Activated CD4-positive, alpha-beta T cell treated with anti-CD3 and anti-CD28 coated beads, Interleukin-2, amount 50 U/mL, for 24 hours (primary cell): ENCODE results near the gene NANS.
"Not testable (repeated sequence)": the region's sequence is repeated elsewhere in the genome, so short reads cannot be mapped to it uniquely, and the experiment has no call there.

Experiments
- DNase-seq, 2 donors: peaks; one replicate each; pipeline ENCODE4 v3.0.0-alpha.2; 2020; ENCODE audit warnings: low read depth in 1 of 2, low spot score in 1 of 2

The NANS gene

DNA sequence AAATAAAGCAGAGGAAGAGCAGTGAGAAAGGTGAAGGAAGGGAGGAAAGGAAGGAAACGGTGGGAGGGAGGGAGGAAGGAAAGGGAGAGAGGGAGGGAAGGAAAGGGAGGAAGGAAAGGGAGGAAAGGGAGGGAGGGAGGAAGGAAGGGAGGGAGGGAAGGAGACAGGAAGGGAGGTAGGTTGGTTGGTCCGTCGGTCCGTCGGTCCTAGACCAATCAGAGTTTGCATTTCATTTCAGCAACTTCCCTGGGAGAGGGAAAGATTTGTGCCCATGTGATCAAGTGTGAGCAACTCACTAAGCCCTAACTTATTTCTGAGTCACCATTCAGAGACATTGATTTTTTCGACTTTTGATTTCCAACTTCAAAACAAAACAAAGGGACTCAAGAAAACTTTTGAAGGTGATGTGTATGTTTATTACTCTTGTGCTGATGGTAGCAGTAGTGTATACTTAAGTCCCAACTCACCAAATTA lies 18.8 kb downstream of the NANS start:
- no peak for DNase-seq

DNA sequence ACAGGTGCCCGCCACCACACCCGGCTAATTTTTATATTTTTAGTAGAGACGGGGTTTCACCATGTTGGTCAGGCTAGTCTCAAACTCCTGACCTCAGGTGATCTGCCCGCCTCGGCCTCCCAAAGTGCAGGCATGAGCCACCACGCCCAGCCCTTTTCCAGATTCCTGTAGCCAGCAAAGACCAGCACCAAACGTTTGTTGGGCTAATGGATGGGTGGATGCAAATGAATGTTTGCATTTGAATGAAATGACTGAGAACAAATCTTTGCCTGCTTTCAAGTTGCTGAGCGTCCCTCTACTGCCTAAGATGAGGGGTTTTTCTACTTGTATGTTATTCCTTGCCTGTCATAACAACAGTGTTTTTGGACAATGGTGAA lies 20.0 kb downstream of the NANS start:
- not testable (repeated sequence) for DNase-seq

DNA sequence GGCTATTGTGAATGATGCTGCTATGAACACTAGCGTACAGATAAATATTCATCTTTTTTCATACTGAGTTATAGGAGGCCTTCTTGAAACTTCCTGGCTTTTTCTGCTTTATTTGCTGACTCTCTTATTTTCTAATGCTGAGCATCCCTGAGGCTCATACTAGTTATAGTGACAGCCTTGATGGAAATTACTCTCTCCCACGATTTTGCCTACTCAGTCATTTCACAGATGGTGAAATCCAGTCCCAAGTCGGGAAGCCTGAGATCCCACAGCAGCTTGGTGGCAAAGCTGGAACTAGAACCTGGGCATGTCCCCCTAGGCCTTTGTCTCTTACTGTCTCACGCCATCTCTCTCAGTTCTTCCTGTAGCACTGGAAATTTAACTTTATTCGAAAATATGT lies 22.4 kb downstream of the NANS start:
- no peak for DNase-seq

DNA sequence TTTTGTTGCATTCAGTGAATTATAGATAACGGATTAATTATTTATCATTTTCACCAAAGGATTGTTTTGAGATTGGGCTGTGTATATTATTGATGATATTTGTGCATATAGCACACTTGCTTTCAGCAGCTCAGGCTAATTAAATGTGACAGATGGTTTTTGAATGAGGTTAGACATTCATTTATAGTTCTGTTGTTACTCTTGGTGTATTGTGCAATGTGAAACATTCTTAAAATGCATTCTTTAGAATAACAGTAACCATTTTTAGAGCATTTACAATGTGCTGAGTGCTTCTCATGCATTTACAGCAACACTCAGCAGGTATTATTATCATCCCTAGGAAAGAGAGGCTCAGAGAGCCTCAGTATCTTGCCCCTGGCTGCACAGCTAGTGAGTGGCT lies 23.8 kb downstream of the NANS start:
- DNase-seq = no peak

DNA sequence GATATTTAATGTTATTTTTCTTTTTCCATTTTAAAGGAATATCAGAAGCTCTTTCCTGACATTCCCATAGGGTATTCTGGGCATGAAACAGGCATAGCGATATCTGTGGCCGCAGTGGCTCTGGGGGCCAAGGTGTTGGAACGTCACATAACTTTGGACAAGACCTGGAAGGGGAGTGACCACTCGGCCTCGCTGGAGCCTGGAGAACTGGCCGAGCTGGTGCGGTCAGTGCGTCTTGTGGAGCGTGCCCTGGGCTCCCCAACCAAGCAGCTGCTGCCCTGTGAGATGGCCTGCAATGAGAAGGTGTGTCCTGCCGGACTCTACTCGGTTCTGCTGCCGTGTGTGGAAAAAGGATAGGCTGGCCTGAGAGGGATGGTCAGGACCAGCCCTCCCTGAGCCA lies 24.2 kb downstream of the NANS start:
- DNase-seq = no peak

DNA sequence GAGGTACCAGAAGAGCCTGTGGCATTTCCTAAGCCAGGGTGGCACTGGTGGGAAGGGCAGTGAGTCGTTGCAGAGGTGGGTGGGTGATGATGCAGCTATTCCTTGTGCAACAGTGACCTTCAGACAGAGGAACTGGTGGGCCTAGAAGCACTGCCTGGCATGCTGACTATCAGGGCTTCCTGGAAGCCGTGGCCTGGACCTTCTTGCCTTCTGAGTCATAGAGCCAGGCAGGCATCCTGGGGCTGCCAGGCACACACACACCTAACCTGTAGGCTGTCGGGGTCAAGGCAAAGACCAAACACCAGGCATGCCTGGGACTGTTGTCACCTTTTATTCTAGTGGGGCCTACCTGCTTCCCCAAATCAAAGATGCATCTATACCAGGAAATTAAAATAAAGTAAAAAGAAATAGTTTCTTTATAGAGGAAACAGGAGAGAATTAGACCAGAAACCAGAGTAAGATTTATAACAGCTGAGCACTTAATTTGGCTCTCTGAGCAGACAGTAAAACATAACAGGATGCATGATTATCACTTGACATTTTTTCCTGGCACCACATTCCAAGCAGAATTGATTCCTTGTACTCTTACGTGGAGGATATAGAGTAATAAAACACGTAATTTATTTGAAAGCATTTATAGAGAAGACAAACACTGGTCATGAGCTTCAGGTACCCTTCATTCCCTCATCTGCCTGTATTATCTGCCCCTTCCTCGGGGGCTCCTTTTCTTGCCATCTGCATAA lies 25.1 kb downstream of the NANS start:
- no peak for DNase-seq

DNA sequence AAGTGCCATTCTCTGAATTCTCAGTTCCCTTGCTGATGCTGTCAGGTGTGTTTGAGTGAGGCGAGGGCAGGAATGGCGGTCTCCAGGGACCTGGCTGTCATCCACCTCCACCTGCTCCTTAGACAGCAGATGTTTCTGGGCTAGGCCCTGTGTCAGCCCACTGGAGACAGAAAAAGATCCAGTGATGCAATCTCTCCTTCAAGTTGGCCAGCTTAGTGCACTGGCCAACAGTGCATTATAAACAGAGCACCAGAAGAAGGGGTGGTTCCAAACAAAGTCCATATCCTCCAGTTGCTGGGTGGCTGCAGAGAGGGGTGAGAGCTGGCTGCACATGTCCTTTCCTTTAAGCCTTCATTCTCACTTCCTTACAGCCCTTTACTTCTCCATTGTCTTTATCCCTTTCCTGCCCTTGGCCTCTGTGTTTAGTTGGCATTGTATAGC lies 26.5 kb downstream of the NANS start:
- DNase-seq = no peak

DNA sequence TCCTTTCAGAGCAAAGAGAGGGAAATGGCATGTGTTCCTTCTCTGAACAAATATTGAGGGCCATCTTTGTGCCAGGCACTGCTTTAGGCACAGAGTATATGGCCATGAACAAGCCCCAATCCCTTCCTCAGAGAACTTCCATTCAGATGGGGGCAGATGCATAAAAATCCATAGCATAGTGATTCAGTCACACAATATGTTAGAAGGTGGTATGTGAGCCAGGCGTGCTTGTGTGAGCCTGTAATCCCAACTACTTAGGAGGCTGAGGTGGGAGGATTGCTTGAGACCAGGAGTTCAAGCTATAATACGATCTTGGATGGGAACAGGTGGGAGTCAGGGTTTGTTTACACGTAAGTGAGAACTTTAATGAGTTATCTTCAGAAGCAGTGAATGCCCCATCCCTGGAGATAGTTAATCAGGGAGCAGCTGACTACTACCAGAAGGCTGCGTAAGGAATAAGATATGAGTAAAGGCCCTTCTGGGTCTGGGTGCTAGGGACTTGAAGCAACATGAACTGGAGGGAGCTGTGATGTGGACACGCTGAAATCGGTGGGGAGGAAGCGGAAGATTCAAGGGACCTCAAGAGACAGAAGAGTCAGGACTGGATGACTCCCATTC lies 27.1 kb downstream of the NANS start:
- no peak for DNase-seq

DNA sequence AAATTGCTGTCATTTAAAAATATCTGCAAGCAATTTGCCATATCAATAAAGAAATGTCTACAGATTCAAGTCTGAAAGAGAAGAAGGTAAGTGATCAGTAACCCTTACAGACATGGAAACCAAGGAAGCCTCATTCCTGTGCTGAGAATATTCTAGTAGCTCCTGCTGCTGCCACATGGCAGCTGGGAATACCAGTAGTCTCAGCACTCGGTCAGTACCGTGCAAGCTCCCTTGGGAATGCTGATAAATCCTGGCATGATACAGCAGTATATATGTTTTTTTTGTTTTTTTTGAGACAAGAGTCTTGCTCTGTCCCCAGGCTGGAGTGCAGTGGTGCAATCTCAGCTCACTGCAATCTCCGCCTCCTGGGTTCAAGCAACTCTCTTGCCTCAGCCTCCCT lies 27.9 kb downstream of the NANS start:
- no peak for DNase-seq

DNA sequence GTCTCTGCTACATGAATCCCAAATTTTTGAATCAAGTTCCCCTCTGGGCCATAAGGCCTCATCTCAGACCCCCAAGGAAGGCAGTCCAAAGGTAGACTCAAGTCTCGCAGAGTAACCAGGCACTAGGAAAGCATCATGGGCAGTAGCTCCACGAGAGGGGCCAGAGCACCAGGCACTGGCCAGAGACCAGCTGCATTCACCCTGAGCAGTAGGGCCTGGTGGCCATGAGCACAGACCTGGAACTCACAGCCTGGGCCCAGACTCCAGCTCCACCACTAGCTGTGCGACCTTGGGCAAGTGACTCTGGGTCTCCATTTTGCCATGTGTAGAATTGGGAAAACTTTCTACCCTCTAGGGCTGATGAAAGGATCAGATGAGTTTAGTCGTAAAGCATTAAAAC lies 28.5 kb downstream of the NANS start:
- DNase-seq = no peak

DNA sequence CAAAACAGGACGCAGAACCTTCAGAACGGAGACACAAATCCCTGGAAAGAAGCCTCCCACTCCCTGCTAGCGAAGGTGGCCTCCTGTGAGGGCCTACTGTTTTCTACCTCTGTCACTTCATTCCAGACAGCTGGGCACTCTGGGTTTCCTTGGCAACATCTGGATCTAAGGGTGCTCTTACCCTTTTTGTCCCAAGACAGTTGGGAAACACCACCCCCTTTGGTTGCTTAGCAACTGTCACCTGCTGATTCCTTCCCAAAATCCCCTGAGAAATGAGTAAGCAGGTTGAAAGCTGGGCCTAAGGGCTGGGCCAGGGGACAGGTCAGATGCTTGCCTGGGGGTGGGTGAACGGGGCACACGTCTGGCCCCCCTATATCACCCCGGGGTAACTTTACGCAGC lies 29.4 kb downstream of the NANS start:
- no peak for DNase-seq

DNA sequence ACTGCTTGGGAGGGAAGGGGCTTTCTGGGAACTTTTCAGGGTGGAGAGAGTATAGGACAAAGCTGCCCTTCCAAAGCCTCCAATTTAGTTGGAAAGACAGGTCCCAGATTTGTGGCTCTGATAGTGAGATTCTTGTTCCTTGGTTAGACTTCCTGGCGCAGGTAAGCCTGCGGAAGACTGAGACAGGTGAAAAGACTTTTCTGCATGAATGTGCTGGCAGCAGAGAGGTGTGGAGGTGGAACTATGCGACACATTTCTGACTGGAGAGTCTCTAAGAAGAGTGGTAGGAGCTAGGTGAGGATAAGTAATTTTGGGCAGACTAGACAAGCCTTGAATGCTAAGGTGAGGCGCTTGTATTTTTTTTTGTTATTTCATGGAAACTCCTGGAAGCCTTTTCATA lies 29.9 kb downstream of the NANS start:
- DNase-seq = no peak

DNA sequence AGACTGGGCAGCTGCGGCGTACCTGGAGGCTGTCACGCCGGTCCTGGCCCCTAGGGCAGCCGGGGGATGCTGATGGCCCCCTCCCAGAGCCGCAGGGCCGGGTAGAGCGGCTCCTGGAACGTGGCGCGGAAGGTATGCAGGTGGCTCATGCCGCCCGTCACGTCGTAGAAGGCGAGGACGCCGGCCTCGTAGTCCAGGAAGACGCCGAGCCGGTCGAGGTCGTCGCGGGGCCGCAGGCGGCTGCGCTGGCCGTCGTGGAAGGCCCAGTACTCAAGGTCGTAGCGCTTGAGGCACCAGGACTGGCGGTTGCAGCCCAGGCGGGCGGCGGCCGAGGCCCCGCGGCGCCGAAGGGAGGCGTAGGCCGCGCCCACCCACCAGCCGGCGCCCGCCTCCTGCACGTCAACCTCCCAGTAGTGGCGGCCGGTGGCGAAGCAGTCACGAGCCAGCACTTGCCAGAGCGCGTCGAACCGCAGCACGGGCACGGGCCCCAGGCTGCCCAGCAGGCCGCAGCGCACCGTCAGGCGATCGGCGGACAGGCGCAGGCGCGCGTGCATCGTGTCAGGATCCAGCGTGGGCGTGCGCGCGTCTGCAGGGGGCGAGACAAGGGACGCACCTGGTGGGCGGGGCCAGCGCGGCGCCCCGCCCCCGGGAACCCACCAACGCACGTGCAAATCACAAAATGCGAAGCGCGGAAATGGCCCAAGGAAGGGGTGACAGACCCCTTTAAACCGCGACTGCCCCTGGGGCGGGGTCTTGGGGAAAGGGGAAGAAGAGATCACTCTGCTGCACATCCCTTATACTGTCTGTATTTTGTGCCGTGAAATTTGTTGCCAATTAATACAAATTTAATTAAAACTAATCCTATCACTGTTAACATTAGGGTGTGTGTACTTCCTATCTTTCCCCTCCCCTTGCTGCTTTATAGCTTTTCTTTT lies 31.2 kb downstream of the NANS start:
- no peak for DNase-seq

DNA sequence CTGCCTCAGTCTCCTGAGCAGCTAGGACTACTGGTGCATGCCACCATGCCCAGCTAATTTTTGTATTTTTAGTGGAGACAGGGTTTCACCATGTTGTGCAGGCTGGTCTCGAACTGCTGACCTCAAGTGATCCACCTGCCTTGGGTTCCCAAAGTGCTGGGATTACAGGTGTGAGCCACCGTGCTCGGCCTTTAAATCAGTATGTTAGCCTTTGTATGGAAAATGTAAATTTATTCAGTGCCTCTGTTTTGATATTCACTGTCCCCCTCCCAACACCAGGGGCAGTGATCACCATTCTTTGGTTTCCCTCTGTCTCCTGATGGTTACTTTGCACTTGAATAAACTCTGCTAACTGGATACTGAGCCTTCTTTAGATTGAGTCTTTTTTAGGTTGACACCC lies 34.1 kb downstream of the NANS start:
- DNase-seq = not testable (repeated sequence)

DNA sequence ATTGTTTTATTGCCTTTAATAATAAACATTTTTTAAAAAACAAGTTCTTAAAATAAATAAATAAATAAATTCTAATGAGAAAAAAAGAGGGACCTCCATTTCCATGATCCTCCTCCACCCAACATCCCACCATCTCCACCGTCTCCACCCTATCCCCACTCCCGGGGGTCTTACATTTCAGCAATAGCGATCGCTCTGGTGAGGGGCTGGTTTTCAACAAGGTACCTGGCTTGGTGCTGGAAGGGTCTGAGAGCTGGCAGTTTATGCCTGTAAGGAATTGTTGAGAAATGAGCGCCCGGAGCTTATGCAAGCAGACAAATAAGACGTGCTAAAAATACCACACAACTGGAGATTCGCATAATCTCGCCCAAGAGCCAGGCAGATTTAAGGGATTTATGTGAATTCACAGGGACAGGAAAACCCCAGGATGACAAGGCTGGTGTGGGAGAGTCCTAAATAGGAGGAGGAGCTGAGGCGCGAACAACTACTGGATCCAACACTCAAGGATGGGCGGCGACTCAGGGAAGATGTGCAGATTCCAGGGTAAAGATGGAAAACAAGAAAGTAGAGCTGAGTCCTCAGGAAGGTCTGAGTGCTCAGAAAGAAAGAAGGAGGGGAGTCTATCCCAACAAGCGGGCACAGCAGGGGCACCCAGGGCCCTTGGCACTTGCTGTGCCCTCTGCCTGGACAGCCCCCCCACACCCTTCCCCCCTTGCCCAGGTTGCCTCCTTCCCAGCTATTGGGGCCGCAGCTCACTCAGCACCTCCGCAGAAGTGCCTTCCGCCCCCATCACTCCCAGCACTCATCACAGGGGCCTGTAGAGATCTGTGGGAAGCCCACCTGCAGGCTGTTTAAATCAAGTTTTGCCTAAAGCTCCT lies 35.4 kb downstream of the NANS start:
- DNase-seq = no peak

DNA sequence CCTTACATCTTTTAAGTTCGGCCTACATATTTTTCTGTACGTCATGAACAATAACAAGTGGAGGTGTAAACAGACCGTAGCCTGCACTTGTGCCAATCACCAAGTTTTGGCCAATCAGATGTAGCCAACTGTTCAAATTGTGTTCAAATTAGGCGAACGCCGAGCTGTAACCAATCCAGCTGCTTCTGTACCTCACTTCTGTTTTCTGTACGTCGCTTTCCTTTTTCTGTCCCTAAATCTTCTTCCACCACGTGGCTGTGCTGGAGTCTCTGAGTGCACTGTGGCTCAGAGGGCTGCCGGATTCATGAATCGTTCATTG lies 36.0 kb downstream of the NANS start:
- DNase-seq = no peak

DNA sequence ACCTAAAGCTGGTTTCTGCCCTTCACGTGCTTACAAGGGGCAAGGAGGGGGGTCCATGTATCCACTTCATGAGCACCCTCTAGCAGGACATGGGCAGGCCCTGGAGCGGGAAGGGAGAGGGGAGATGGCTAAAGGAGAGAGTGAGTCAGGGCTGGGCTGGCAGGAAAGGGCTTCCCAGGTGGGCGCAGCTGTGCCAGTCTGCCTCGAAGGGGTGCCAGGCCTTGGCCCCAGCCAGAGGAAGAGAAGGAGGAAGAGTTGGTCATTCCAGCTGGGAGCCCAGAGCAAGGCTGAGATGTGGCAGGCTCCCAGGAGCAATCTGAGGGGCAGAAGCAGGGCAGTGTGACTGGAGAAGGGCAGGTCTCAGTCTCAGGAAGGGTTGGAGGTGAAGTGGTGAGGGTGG lies 37.8 kb downstream of the NANS start:
- no peak for DNase-seq

DNA sequence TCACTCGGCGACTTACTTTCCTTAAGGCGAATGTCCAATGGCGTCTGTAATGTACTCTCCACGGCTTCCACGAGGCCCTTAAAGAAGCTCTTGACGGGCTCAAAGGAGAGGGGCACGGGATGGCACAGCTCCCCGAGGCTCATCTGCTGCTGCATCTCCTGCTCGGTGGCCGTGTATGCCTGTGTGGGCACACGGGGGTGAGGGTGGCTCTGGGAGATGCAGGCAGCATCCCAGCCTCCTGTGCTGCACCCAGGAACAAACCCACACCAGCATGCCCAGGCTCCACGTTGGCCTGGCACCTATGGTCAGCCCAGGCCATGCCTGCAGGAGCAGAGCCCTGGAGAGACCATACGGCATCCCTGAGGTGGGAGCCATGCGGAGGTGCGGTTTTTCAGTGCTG lies 38.3 kb downstream of the NANS start:
- DNase-seq = no peak

DNA sequence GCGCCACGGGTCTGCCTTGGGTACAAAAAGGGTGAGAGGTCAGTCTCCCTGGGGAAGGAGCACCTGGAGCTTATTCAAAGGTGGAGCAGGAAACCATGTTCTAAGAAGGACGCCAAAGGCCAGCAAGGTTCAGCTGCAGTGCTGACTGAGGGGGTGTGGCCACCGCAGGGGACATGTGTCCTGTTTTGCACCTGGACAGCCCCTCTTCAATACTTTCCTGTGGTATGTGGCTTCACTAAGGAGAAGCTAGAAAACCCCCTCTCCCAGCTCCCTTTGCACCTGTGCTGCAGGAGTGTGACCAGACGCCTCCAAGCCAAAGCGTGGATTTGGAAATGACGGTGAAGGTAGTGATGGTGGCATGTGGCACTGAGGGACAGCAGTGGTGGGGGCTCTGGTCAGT lies 38.9 kb downstream of the NANS start:
- DNase-seq = no peak

DNA sequence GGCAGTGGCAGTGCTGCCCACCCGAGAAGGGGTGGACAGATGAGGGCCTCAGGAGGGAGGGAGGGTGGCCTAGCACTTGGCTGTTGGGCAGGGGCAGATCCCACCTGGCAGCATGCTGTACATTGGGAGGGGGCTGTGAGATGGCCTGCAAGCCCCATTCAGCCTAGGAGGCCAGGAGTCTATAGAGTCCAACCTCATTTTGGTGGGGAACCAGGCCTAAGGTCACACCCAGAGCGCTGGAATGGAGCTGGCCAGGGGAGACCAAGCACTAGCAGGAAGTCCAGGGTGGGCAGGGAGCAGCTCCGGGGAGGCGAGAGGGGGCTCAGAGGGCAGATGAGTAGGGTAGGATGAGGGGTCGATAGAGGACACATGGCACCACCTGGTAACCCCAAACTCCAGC lies 39.6 kb downstream of the NANS start:
- DNase-seq = no peak

DNA sequence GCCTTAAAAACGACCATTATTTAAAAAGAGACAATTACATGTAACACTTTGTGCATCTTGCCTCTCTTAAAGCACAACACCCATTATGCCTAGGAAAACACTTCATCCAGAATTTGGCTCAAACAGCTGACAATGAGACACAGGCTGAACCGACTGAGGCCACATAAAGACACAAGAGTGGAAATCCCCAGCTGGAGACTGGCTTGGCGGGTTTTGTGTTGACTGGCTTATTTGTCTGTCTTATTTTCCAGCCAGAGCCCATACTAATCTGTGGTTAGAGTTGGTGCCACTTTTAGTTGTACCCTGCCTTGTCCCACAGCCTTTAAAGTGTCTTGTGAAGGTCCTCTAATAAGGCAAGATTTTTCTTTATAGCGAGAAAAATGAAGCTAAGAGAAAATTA lies 41.3 kb downstream of the NANS start:
- DNase-seq = no peak
